Activated CD8-positive, alpha-beta T cell treated with anti-CD3 and anti-CD28 coated beads for 36 hours (primary cell): ENCODE measurements around the gene GIPR. TPM values are rescaled to one million over a fixed set of nuclear protein-coding genes. Genes with fewer than 3 reads are reported as not detected.

Experiments used
- ATAC-seq: fragments of 200-7000 bp; cut with Tn5 transposase; one replicate; pipeline ENCODE4 v1.10.0; 2021; ENCODE audit warnings: mild to moderate bottlenecking, moderate library complexity
- CTCF ChIA-PET: fragments of 350-600 bp; sonication (Branson Sonifier 250); formaldehyde crosslinking; loops from one replicate; lab custom pipeline; 2021; ENCODE audit warnings: antibody characterized with exemption; lab: Charles Lee
- POLR2A ChIA-PET: fragments of 350-600 bp; sonication (Branson Sonifier 250); formaldehyde crosslinking; loops from one replicate; lab custom pipeline; 2021; ENCODE audit warnings: antibody characterized with exemption; lab: Charles Lee
- DNase-seq: peaks from one replicate; pipeline ENCODE4 v3.0.0-alpha.2; 2020
- H3K27ac Mint-ChIP-seq: one replicate; pipeline ENCODE4 v1.8.0; 2021; ENCODE audit warnings: mild to moderate bottlenecking, mixed read lengths
- H3K27me3 Mint-ChIP-seq: one replicate; pipeline ENCODE4 v1.8.0; 2021; ENCODE audit warnings: mixed read lengths
- H3K36me3 Mint-ChIP-seq: one replicate; pipeline ENCODE4 v1.8.0; 2021; ENCODE audit warnings: low read depth, mixed read lengths
- H3K4me1 Mint-ChIP-seq: one replicate; pipeline ENCODE4 v1.8.0; 2021; ENCODE audit warnings: low read depth, mixed read lengths
- H3K4me3 Mint-ChIP-seq: one replicate; pipeline ENCODE4 v1.8.0; 2021; ENCODE audit warnings: mild to moderate bottlenecking, moderate library complexity, mixed read lengths
- H3K9me3 Mint-ChIP-seq: one replicate; pipeline ENCODE4 v1.8.0; 2021; ENCODE audit warnings: mixed read lengths
- CTCF ChIP-seq: fragments of 200-600 bp; IDR thresholded peaks from one replicate; pipeline ENCODE4 v1.8.0; 2022; ENCODE audit warnings: antibody characterized with exemption, mild to moderate bottlenecking
- intact Hi-C: fragments of 100-400 bp; cut with micrococcal nuclease; formaldehyde crosslinking; loops from one replicate; pipeline ENCODE4 v1.10.0; 2022
- total RNA-seq, 2 experiments: library from RNA; stranded (reverse); gene quantifications; one replicate each; pipeline ENCODE4 v1.2.3, GENCODE V29; 2021

The GIPR gene
- total RNA-seq, 2 experiments from 2014 or later = 5.9 to 6.8 TPM

GRCh38 chr19:45645631-45646344 lies 22.2 kb upstream of the GIPR start:
- DNase-seq = peak; percentile 90
- Mint-ChIP-seq H3K9me3 (peaks cover 1% of the 10 kb centered on the region), H3K27ac (peak overlapping the region; percentile 79), H3K4me3 (peak overlapping the region; percentile 74), H3K36me3 (peaks cover 9% of the 10 kb centered on the region), H3K4me1 (peaks cover 34% of the 10 kb centered on the region), H3K27me3 (peaks cover 3% of the 10 kb centered on the region)
- TF ChIP-seq CTCF = no peak
- intact Hi-C loops = no loop called here
- ChIA-PET POLR2A (interaction anchor here (0.6 to 1.4 kb wide), 10 partner anchors 18 to 149 kb away, joined by 3 to 7 read pairs (median 4); partner anchors contain the start of genes OPA3, QPCTL and RTN2), CTCF (interaction anchor here (0.7 to 1.6 kb wide), 7 partner anchors 30 to 207 kb away, joined by 3 to 10 read pairs (median 3); partner anchors contain the start of genes OPA3 and QPCTL)
- ATAC-seq = peak; percentile 41

GRCh38 chr19:45646345-45646698 lies 21.7 kb upstream of the GIPR start:
- POLR2A ChIA-PET = interaction anchor here (0.6 to 1.3 kb wide), 6 partner anchors 17 to 150 kb away, joined by 3 to 5 read pairs (median 3); partner anchors contain the start of genes OPA3, QPCTL and RTN2
- Mint-ChIP-seq H3K36me3 (peaks cover 4% of the 10 kb centered on the region), H3K4me1 (peaks cover 29% of the 10 kb centered on the region), H3K27me3 (peaks cover 3% of the 10 kb centered on the region), H3K9me3 (no peaks in the 10 kb centered on the region), H3K27ac (peak overlapping the region; percentile 79), H3K4me3 (peak overlapping the region; percentile 74)
- CTCF ChIA-PET = interaction anchor here (0.7 to 1.6 kb wide), 7 partner anchors 30 to 207 kb away, joined by 3 to 10 read pairs (median 3); partner anchors contain the start of genes OPA3 and QPCTL
- DNase-seq = peak; percentile 23
- no peak for TF ChIP-seq CTCF
- ATAC-seq = no peak
- intact Hi-C loops = no loop called here

- H3K27ac Mint-ChIP-seq = no peak overlapping the region
- intact Hi-C loops = no loop called here
- ChIA-PET CTCF (no interaction called here), POLR2A (interaction anchor here (1.6 kb wide), 1 partner anchor 18 kb away, joined by 3 read pairs; no protein-coding TSS in a partner anchor)
- no peak for TF ChIP-seq CTCF
- no peak for DNase-seq
- no peaks in the 10 kb centered on the region for H3K9me3 Mint-ChIP-seq
- no peaks in the 10 kb centered on the region for H3K36me3 Mint-ChIP-seq
- no peaks in the 10 kb centered on the region for H3K27me3 Mint-ChIP-seq
- H3K4me1 Mint-ChIP-seq = peaks cover 8% of the 10 kb centered on the region
- no peak for ATAC-seq
- no peak overlapping the region for H3K4me3 Mint-ChIP-seq
Measured at GRCh38 chr19:45650722-45651121, 17.3 kb upstream of the GIPR start.

GRCh38 chr19:45653634-45654033 lies 14.4 kb upstream of the GIPR start:
- Mint-ChIP-seq H3K27me3 (no peaks in the 10 kb centered on the region), H3K4me1 (no peaks in the 10 kb centered on the region), H3K36me3 (no peaks in the 10 kb centered on the region), H3K27ac (no peak overlapping the region), H3K4me3 (no peak overlapping the region), H3K9me3 (no peaks in the 10 kb centered on the region)
- POLR2A ChIA-PET = interaction anchor here (0.8 kb wide), 1 partner anchor 12 kb away, joined by 3 read pairs; no protein-coding TSS in a partner anchor
- no peak for ATAC-seq
- intact Hi-C loops = no loop called here
- CTCF ChIA-PET = interaction anchor here (1.0 to 1.2 kb wide), 2 partner anchors 14 to 40 kb away, joined by 3 read pairs; no protein-coding TSS in a partner anchor
- no peak for DNase-seq
- no peak for TF ChIP-seq CTCF

GRCh38 chr19:45655073-45655472 lies 12.9 kb upstream of the GIPR start:
- no peak overlapping the region for H3K27ac Mint-ChIP-seq
- intact Hi-C loops = no loop called here
- ChIA-PET POLR2A (no interaction called here), CTCF (no interaction called here)
- TF ChIP-seq CTCF = no peak
- H3K36me3 Mint-ChIP-seq = no peaks in the 10 kb centered on the region
- ATAC-seq = no peak
- no peak for DNase-seq
- H3K4me1 Mint-ChIP-seq = no peaks in the 10 kb centered on the region
- H3K9me3 Mint-ChIP-seq = no peaks in the 10 kb centered on the region
- H3K27me3 Mint-ChIP-seq = peaks cover 2% of the 10 kb centered on the region
- no peak overlapping the region for H3K4me3 Mint-ChIP-seq
